Activated CD4-positive, alpha-beta T cell treated with anti-CD3 and anti-CD28 coated beads, Interleukin-2, amount 10 ng/mL, durations not matched to agents 7 days and 5 days (primary cell): ENCODE measurements around the gene ABI3BP. TPM values are rescaled to one million over a fixed set of nuclear protein-coding genes. Genes with fewer than 3 reads are reported as not detected.

Experiments
- CTCF ChIA-PET: fragments of 350-600 bp; sonication (Branson Sonifier 250); formaldehyde crosslinking; loops from one replicate; lab custom pipeline; 2021; ENCODE audit warnings: antibody characterized with exemption; lab: Charles Lee
- POLR2A ChIA-PET: fragments of 350-600 bp; sonication (Branson Sonifier 250); formaldehyde crosslinking; loops from one replicate; lab custom pipeline; 2021; ENCODE audit warnings: antibody characterized with exemption; lab: Charles Lee
- DNase-seq: peaks from one replicate; pipeline ENCODE4 v3.0.0-alpha.2; 2020
- H3K27ac Mint-ChIP-seq: one replicate; pipeline ENCODE4 v1.8.0; 2021; ENCODE audit warnings: mild to moderate bottlenecking, moderate library complexity, mixed read lengths
- H3K27me3 Mint-ChIP-seq: one replicate; pipeline ENCODE4 v1.8.0; 2021; ENCODE audit warnings: mixed read lengths
- H3K36me3 Mint-ChIP-seq: one replicate; pipeline ENCODE4 v1.8.0; 2021; ENCODE audit warnings: low read depth, mixed read lengths
- H3K4me1 Mint-ChIP-seq: one replicate; pipeline ENCODE4 v1.8.0; 2021; ENCODE audit warnings: mixed read lengths
- H3K4me3 Mint-ChIP-seq: one replicate; pipeline ENCODE4 v1.8.0; 2021; ENCODE audit warnings: mild to moderate bottlenecking, moderate library complexity, mixed read lengths
- H3K9me3 Mint-ChIP-seq: one replicate; pipeline ENCODE4 v1.8.0; 2021; ENCODE audit warnings: mixed read lengths
- total RNA-seq, 2 experiments: library from RNA; stranded (reverse); gene quantifications; one replicate each; pipeline ENCODE4 v1.2.3, GENCODE V29; 2021

Gene ABI3BP
- total RNA-seq, 2 experiments from 2014 or later = not detected

- Mint-ChIP-seq H3K27ac (peak overlapping the region; percentile 50), H3K27me3 (no peaks in the 10 kb centered on the region), H3K4me1 (no peaks in the 10 kb centered on the region), H3K4me3 (no peak overlapping the region), H3K9me3 (no peaks in the 10 kb centered on the region), H3K36me3 (peaks cover 42% of the 10 kb centered on the region)
- POLR2A ChIA-PET = interaction anchor here (0.6 kb wide), 1 partner anchor 35 kb away, joined by 5 read pairs; no protein-coding TSS in a partner anchor
- CTCF ChIA-PET = interaction anchor here (1.0 to 1.4 kb wide), 3 partner anchors 15 to 33 kb away, joined by 3 to 5 read pairs (median 3); no protein-coding TSS in a partner anchor
- no peak for DNase-seq
Observed at GRCh38 chr3:100743535-100743934, 249.7 kb downstream of the ABI3BP start.

- DNase-seq = no peak
- H3K9me3 Mint-ChIP-seq = no peaks in the 10 kb centered on the region
- H3K36me3 Mint-ChIP-seq = peaks cover 40% of the 10 kb centered on the region
- no peak overlapping the region for H3K27ac Mint-ChIP-seq
- ChIA-PET POLR2A (no interaction called here), CTCF (no interaction called here)
- no peaks in the 10 kb centered on the region for H3K27me3 Mint-ChIP-seq
- no peak overlapping the region for H3K4me3 Mint-ChIP-seq
- H3K4me1 Mint-ChIP-seq = no peaks in the 10 kb centered on the region
Observed at GRCh38 chr3:100740207-100740606, 253.0 kb downstream of the ABI3BP start.

GRCh38 chr3:100737334-100737733, 255.9 kb downstream of the ABI3BP start:
- ChIA-PET POLR2A (no interaction called here), CTCF (no interaction called here)
- H3K4me3 Mint-ChIP-seq = no peak overlapping the region
- H3K9me3 Mint-ChIP-seq = no peaks in the 10 kb centered on the region
- H3K36me3 Mint-ChIP-seq = peaks cover 36% of the 10 kb centered on the region
- no peak for DNase-seq
- peaks cover 3% of the 10 kb centered on the region for H3K4me1 Mint-ChIP-seq
- H3K27ac Mint-ChIP-seq = no peak overlapping the region
- no peaks in the 10 kb centered on the region for H3K27me3 Mint-ChIP-seq

GRCh38 chr3:100732435-100732834, 260.8 kb downstream of the ABI3BP start:
- Mint-ChIP-seq H3K4me3 (no peak overlapping the region), H3K4me1 (peaks cover 7% of the 10 kb centered on the region), H3K27ac (no peak overlapping the region), H3K9me3 (no peaks in the 10 kb centered on the region), H3K27me3 (no peaks in the 10 kb centered on the region), H3K36me3 (peaks cover 41% of the 10 kb centered on the region)
- ChIA-PET CTCF (interaction anchor here (0.6 to 2.7 kb wide), 2 partner anchors 22 to 356 kb away, joined by 3 to 10 read pairs; no protein-coding TSS in a partner anchor), POLR2A (no interaction called here)
- DNase-seq = no peak

GRCh38 chr3:100730524-100730923, 262.7 kb downstream of the ABI3BP start:
- Mint-ChIP-seq H3K4me3 (no peak overlapping the region), H3K27me3 (no peaks in the 10 kb centered on the region), H3K36me3 (peaks cover 40% of the 10 kb centered on the region), H3K27ac (no peak overlapping the region), H3K4me1 (peaks cover 21% of the 10 kb centered on the region), H3K9me3 (no peaks in the 10 kb centered on the region)
- ChIA-PET CTCF (interaction anchor here (0.7 to 2.7 kb wide), 3 partner anchors 20 to 474 kb away, joined by 3 to 10 read pairs (median 3); no protein-coding TSS in a partner anchor), POLR2A (no interaction called here)
- no peak for DNase-seq

- no peak for DNase-seq
- peaks cover 18% of the 10 kb centered on the region for H3K4me1 Mint-ChIP-seq
- no peak overlapping the region for H3K4me3 Mint-ChIP-seq
- no peaks in the 10 kb centered on the region for H3K27me3 Mint-ChIP-seq
- CTCF ChIA-PET = interaction anchor here (0.5 to 1.7 kb wide), 6 partner anchors 9 to 81 kb away, joined by 3 to 4 read pairs (median 3); partner anchors contain the start of gene TFG
- no peaks in the 10 kb centered on the region for H3K9me3 Mint-ChIP-seq
- POLR2A ChIA-PET = no interaction called here
- H3K36me3 Mint-ChIP-seq = peaks cover 49% of the 10 kb centered on the region
- no peak overlapping the region for H3K27ac Mint-ChIP-seq
Observed at GRCh38 chr3:100726706-100727105, 266.5 kb downstream of the ABI3BP start.

- DNase-seq = no peak
- ChIA-PET POLR2A (no interaction called here), CTCF (interaction anchor here (0.8 to 1.7 kb wide), 6 partner anchors 9 to 22 kb away, joined by 3 to 4 read pairs (median 3); partner anchors contain the start of gene TFG)
- H3K36me3 Mint-ChIP-seq = peaks cover 53% of the 10 kb centered on the region
- no peak overlapping the region for H3K4me3 Mint-ChIP-seq
- H3K9me3 Mint-ChIP-seq = no peaks in the 10 kb centered on the region
- no peaks in the 10 kb centered on the region for H3K27me3 Mint-ChIP-seq
- no peak overlapping the region for H3K27ac Mint-ChIP-seq
- H3K4me1 Mint-ChIP-seq = peaks cover 18% of the 10 kb centered on the region
Observed at GRCh38 chr3:100725935-100726513, 267.2 kb downstream of the ABI3BP start.

GRCh38 chr3:100720426-100720825, 272.8 kb downstream of the ABI3BP start:
- DNase-seq = no peak
- Mint-ChIP-seq H3K27ac (no peak overlapping the region), H3K36me3 (peaks cover 61% of the 10 kb centered on the region), H3K27me3 (no peaks in the 10 kb centered on the region), H3K9me3 (no peaks in the 10 kb centered on the region), H3K4me3 (no peak overlapping the region), H3K4me1 (peaks cover 18% of the 10 kb centered on the region)
- POLR2A ChIA-PET = no interaction called here
- CTCF ChIA-PET = no interaction called here

- H3K36me3 Mint-ChIP-seq = peaks cover 64% of the 10 kb centered on the region
- POLR2A ChIA-PET = no interaction called here
Observed at GRCh38 chr3:100719136-100719535, 274.1 kb downstream of the ABI3BP start.

GRCh38 chr3:100717637-100718487, 275.4 kb downstream of the ABI3BP start:
- Mint-ChIP-seq H3K4me1 (peaks cover 33% of the 10 kb centered on the region), H3K36me3 (peaks cover 68% of the 10 kb centered on the region), H3K27ac (no peak overlapping the region), H3K9me3 (no peaks in the 10 kb centered on the region), H3K27me3 (no peaks in the 10 kb centered on the region), H3K4me3 (no peak overlapping the region)
- ChIA-PET POLR2A (interaction anchor here (0.6 kb wide), 1 partner anchor 8 kb away, joined by 3 read pairs; no protein-coding TSS in a partner anchor), CTCF (interaction anchor here (1.2 kb wide), 2 partner anchors 8 to 16 kb away, joined by 3 read pairs; no protein-coding TSS in a partner anchor)
- DNase-seq = no peak

More at GRCh38 chr3:100719136-100719535, 274.1 kb downstream of the ABI3BP start:
- Mint-ChIP-seq H3K27ac (no peak overlapping the region), H3K4me3 (no peak overlapping the region), H3K27me3 (no peaks in the 10 kb centered on the region), H3K9me3 (no peaks in the 10 kb centered on the region), H3K4me1 (peaks cover 25% of the 10 kb centered on the region)
- CTCF ChIA-PET = no interaction called here
- no peak for DNase-seq

- ChIA-PET POLR2A (no interaction called here), CTCF (interaction anchor here (1.2 kb wide), 1 partner anchor 17 kb away, joined by 3 read pairs; no protein-coding TSS in a partner anchor)
- H3K27me3 Mint-ChIP-seq = no peaks in the 10 kb centered on the region
- H3K36me3 Mint-ChIP-seq = peaks cover 66% of the 10 kb centered on the region
- peaks cover 41% of the 10 kb centered on the region for H3K4me1 Mint-ChIP-seq
- H3K9me3 Mint-ChIP-seq = no peaks in the 10 kb centered on the region
- H3K27ac Mint-ChIP-seq = no peak overlapping the region
- DNase-seq = no peak
- no peak overlapping the region for H3K4me3 Mint-ChIP-seq
Observed at GRCh38 chr3:100717063-100717462, 276.2 kb downstream of the ABI3BP start.

GRCh38 chr3:100715176-100715575, 278.0 kb downstream of the ABI3BP start:
- POLR2A ChIA-PET = no interaction called here
- H3K36me3 Mint-ChIP-seq = peaks cover 68% of the 10 kb centered on the region
- H3K27me3 Mint-ChIP-seq = no peaks in the 10 kb centered on the region

More at GRCh38 chr3:100715176-100715575, 278.0 kb downstream of the ABI3BP start:
- no peak for DNase-seq
- Mint-ChIP-seq H3K27ac (no peak overlapping the region), H3K4me1 (peaks cover 57% of the 10 kb centered on the region), H3K9me3 (peaks cover 2% of the 10 kb centered on the region), H3K4me3 (no peak overlapping the region)
- CTCF ChIA-PET = interaction anchor here (0.6 to 1.7 kb wide), 2 partner anchors 9 to 68 kb away, joined by 3 to 12 read pairs; no protein-coding TSS in a partner anchor
